Brain pericyte (primary cell): ENCODE results near the gene MAPK11.

Experiments used
- DNase-seq: peaks from one replicate; pipeline ENCODE4 v3.0.0-alpha.2; 2012; ENCODE audit warnings: low read depth, low spot score

Gene MAPK11

GRCh38 chr22:50226063-50226874 lies 43.9 kb downstream of the MAPK11 start:
- no peak for DNase-seq

DNA sequence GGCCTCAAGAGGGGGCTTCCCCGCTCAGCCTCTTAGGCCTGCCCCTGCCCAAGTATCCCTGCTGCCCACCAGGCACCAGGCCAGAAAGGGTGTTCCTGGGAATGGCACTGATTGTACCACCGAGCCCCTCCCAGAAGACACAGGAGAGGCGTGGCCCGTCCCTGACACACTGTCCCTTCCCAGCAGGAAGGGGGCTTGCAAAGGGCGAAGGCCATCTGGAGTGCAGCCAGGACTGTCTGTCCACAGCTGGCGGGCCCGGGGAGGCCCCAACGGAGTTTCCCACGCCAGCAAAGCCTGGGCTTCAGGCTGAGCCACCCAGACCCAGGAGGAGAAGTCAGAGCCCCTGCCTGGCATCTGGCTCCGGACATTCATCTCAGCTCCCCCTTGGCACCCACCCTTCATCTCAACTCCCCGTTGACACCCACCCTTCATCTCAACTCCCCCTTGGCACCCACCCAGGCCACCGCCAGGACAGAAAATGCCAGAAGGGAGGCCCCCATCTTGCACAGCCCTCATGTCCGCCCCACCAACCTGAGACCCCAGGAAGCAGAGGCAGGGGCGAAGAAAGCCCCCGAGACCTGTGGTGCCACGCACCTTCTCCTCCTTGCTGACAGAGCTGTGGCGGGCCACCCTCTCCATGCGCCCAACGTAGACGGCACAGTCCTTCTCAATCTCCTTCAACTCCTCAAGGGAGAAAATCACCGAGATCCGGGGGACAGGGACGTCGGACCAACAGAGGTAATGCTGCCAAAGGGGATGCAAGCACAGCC lies 44.8 kb downstream of the MAPK11 start:
- DNase-seq: no peak

DNA sequence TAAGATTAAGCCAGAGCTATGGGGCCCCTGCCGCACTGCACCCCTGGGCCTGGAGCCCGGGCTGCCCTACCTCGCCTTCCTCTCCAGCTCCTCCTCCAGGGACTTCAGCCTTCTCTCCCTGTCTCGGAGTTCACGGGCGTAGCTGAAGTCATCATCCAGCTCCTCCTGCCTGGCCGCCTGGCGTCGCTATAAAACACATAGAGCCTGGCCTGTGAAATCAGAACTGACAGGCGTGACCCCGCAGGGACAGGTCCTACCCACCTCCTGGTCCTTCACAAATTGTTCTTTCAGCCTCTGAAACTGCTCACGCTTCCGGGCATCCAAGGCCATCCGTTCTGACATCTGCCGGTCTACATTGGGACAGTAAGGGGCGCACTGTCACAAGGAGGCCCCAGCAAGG lies 46.1 kb downstream of the MAPK11 start:
- no peak for DNase-seq

- DNase-seq: no peak
Measured at GRCh38 chr22:50222508-50222907, 47.7 kb downstream of the MAPK11 start.

DNA sequence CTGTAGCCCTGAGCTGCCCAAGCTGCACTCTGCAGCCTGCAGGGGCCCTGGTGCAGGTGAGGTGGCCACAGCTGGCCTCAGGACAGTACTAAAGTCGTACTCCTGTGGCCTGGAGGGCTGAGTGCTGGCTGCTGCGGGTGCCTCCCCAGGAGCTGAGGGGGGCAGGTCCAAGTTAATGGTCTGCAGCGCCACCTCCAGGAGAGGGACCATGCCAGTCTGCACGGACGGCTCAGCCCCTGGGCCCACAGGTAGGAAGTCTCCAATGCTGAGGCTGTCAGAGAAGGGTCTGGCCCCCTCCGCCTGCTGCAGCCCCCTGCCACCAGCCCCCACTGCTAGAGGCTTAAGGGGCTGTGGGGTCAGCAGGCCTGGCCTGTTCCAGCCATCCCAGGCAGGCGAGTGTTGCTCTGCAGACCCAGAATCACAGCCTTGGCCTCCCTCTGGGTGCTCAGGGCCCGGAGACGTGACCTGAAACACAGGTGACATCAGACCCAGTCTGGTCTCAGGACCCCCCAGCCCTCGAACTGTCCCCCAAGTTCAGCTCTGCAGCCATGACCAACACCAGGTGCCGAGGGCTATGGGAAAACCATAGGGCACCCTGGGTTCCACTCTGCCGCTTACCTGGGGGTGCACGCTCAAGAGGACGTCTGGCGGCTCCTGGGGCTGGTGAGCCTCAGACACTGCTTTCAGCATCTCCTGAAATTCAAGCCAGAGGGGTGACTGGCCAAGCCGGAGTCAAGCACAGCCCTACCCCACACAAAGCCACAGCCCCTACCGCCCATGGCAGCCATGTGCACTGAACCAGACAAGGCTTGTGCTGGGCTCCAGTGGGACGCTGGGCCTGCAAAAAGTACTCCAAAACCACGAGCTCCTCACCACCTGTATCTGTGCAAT lies 48.5 kb downstream of the MAPK11 start:
- no peak for DNase-seq

DNA sequence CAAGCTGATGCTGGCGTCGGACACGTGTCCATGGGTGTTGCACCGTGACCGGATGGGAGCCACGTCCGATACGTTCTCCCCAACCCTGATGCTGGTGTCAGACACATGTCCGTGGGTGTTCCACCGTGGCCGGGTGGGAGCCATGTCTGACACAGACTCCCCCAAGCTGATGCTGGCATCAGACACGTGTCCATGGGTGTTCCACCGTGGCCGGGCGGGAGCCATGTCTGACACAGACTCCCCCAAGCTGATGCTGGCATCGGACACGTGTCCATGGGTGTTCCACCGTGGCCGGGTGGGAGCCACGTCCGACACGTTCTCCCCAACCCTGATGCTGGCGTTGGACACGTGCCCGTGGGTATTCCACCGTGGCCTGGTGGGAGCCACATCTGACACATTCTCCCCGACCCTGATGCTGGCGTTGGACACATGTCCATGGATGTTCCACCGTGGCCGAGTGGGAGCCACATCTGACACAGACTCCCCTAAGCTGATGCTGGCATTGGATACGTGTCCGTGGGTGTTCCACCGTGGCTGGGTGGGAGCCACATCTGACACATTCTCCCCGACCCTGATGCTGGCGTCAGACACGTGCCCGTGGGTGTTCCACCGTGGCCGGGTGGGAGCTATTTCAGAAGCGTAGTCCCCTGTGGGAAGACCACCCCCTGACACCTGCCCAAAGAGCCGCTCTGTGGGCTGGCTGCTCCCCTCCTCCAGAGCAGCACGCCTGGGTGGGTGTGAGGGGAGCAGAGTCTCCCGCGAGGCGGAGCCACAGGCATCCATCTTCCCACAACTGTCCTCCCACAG lies 49.4 kb downstream of the MAPK11 start:
- no peak for DNase-seq

- no peak for DNase-seq
Measured at GRCh38 chr22:50219800-50220602, 50.2 kb downstream of the MAPK11 start.

- peak; percentile 82 for DNase-seq
Measured at GRCh38 chr22:50218996-50219727, 51.0 kb downstream of the MAPK11 start.

DNA sequence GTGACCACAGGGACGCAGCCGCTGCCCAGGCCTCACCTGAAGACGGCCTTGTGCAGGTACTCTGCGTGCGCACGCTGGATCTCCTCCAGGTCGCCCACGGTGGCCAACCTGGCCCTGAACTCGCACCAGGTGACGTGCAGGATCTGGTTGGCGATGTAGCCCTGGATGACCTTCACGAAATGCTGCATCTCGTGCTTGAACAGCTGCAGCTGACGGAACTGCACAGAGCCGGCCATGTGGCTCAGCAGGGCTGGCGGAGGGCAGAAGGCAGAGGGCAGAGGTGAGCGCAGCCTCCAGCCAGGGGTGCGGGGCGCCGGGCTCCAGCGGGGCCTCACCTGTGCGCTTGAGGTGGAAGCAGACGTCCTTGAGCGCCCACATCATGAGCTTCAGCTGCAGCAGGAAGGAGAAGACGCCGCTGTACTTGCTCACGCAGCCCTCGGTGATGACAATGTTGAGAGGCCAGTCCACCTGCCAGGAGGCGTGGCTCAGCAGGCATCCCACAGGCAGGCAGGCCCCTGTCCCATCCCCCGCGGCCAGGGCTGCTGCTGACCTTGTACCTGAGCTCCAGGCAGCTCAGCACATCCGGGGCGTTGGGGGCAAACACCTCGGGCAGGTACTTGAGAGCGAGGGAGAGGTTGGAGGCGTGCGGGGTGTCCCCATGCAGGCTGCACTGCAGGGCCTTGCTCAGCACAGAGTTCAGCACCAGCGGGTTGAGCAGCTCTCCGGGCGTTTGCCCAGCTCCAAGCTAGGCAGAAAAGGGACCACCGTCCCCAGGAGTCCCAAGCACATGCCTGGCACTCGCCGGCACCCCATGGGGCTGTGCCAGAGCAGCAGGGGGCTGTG lies 51.8 kb downstream of the MAPK11 start:
- DNase-seq: no peak

DNA sequence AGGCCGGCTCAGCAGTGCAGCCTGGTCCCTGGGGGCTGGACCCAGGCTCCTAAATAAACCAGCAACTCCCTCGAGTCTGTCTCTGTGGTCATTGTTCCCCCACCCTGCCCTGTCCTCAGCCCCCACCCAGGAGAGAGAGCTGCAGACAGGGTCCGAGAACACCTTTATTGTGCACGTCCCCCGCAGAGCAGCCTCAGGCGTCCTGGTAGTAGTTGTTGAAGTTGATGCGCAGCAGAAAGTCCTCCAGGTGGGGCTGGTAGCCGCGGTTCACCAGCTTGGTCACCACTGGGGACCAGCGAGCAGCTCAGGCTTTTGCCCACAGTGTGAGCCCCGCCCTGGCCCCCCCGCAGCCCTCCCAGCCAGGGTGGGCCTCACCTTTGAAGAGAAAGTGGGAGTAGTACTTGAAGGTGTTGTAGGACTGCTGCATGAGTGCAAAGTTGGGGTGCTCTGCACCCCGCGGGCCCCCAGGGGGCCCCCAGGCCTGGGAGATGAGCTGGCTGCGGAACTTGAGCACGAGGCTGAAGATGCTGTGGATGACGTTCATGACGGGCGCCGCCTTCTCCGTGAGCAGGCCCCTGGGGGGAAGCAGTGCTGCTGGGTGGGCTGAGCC lies 52.5 kb downstream of the MAPK11 start:
- DNase-seq: no peak

- no peak for DNase-seq
Measured at GRCh38 chr22:50216684-50217520, 53.3 kb downstream of the MAPK11 start.

GRCh38 chr22:50216055-50216683 lies 54.0 kb downstream of the MAPK11 start:
- no peak for DNase-seq

DNA sequence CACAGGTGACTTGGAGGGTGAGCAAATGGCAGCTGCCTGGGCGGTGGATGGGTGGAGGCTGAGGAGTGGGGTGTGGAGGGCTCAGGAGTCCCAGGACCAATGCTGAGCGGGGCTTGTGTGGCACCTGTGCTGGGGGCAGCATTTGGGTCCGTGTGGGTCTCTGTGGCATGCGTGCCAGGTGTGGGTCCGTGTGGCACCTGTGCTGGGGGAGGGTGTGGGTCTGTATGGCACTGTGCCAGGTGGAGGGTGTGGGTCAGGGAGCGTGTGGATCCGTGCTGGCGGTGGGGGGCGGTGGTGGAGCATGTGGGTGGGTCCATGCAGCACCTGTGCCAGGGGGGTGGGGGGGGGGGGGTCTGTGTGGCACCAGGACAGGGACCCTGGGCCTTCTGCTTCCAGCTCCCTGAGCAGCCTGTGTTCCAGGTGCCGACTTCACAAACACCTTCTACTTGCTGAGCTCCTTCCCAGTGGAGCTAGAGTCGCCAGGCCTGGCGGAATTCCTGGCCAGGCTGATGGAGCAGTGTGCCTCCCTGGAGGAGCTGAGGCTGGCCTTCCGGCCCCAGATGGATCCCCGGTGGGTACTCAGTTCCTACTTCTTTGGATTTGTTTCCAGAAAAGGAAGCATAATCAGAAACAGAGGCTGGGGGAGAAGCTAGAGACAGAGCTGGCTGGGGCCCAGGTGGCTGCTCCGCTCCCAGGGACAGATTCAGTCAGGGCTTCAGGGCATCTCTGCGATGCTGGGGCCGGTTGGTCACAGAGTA lies 54.7 kb downstream of the MAPK11 start:
- DNase-seq: no peak
